Fibroblast of lung (primary cell): ENCODE data around the gene CHAT. TPM values are rescaled to one million over a fixed set of nuclear protein-coding genes. Genes with fewer than 3 reads are reported as not detected.

ENCODE experiments used
- DNase-seq, 2 donors: peaks; one replicate each; pipeline versions ENCODE4 v3.0.0 to v3.0.0-alpha.2; 2010; ENCODE audit warnings: low read depth in 2 of 2
- H2AFZ ChIP-seq: 2 replicates; pipeline ENCODE4 v1.5.1; 2012; ENCODE audit warnings: low read length, control low read depth, inconsistent platforms
- H3K27ac ChIP-seq: 2 replicates; pipeline ENCODE4 v1.5.1; 2011; ENCODE audit warnings: low read length, control low read depth; ENCODE audit not compliant: insufficient read depth
- H3K27me3 ChIP-seq: 2 replicates; pipeline ENCODE4 v1.5.1; 2011; ENCODE audit warnings: mild to moderate bottlenecking, low read length; ENCODE audit not compliant: control insufficient read depth, insufficient read depth
- H3K36me3 ChIP-seq: 2 replicates; pipeline ENCODE4 v1.5.1; 2011; ENCODE audit warnings: low read length; ENCODE audit not compliant: control insufficient read depth, insufficient read depth
- H3K4me1 ChIP-seq: 2 replicates; pipeline ENCODE4 v1.5.1; 2011; ENCODE audit warnings: low read length; ENCODE audit not compliant: control insufficient read depth, insufficient read depth; ENCODE audit errors: extremely low read depth
- H3K4me2 ChIP-seq: 2 replicates; pipeline ENCODE4 v1.5.1; 2011; ENCODE audit warnings: low read length, control low read depth; ENCODE audit not compliant: insufficient read depth; ENCODE audit errors: extremely low read depth
- H3K4me3 ChIP-seq, 4 experiments: fragments of 200-600 bp in 1 of 4; sonication (generic) in 1 of 4; replicated peaks in 1 of 4; 2 replicates each; pipeline ENCODE4 v1.5.1; 2011 to 2016; ENCODE audit warnings: low read length in 4 of 4, low read depth in 3 of 4, mild to moderate bottlenecking in 3 of 4, control low read depth in 2 of 4, inconsistent platforms in 1 of 4, mixed read lengths in 1 of 4; ENCODE audit not compliant: insufficient read depth in 1 of 4; ENCODE audit errors: control extremely low read depth in 1 of 4
- H3K79me2 ChIP-seq: 2 replicates; pipeline ENCODE4 v1.5.1; 2012; ENCODE audit warnings: mild to moderate bottlenecking, low read length, inconsistent platforms; ENCODE audit not compliant: control insufficient read depth, insufficient read depth
- H3K9ac ChIP-seq: 2 replicates; pipeline ENCODE4 v1.5.1; 2011; ENCODE audit warnings: mild to moderate bottlenecking, low read length, control low read depth; ENCODE audit not compliant: insufficient read depth
- H3K9me3 ChIP-seq: 2 replicates; pipeline ENCODE4 v1.5.1; 2012; ENCODE audit warnings: low read depth, low read length; ENCODE audit not compliant: control insufficient read depth, insufficient read depth
- H4K20me1 ChIP-seq: 2 replicates; pipeline ENCODE4 v1.5.1; 2011; ENCODE audit warnings: low read length; ENCODE audit not compliant: control insufficient read depth, insufficient read depth; ENCODE audit errors: extremely low read depth
- CTCF ChIP-seq, 2 donors: IDR thresholded peaks in 1 of 2; conservative IDR thresholded peaks in 1 of 2; 1 replicate in 1 of 2; 2 replicates in 1 of 2; pipeline ENCODE4 v1.5.1; 2011 to 2012; ENCODE audit warnings: low read length in 2 of 2, control low read depth in 1 of 2, inconsistent platforms in 1 of 2, low read depth in 1 of 2, mild to moderate bottlenecking in 1 of 2
- EZH2 ChIP-seq: IDR thresholded peaks from 2 replicates; pipeline ENCODE4 v1.5.1; 2012; ENCODE audit warnings: low read length, control low read depth, mild to moderate bottlenecking; ENCODE audit errors: missing control alignments
- polyA plus RNA-seq, 2 donors: library from polyadenylated mRNA; depleted of rRNA in 1 of 2; stranded (reverse) in 1 of 2; unstranded in 1 of 2; fragments of >200 nt; gene quantifications; 2 replicates each; pipeline ENCODE4 v1.2.1, GENCODE V29; 2011 to 2012; ENCODE audit warnings: missing spikeins in 1 of 2
- total RNA-seq: library from RNA; depleted of rRNA; stranded (reverse); fragments of >200 nt; gene quantifications from 2 replicates; pipeline ENCODE4 v1.2.1, GENCODE V29; 2014

The CHAT gene
- total and polyA plus RNA-seq, 2 donors (not counting 1 experiment from before 2014, with no cell fraction given), result not detected

- H3K9me3 ChIP-seq, result no peaks in the 10 kb centered on the region
- no peak overlapping the region for H3K4me3 ChIP-seq
- no peaks in the 10 kb centered on the region for H3K4me1 ChIP-seq
- H3K9ac ChIP-seq, result no peak overlapping the region
- no peak overlapping the region for H3K27ac ChIP-seq
- H4K20me1 ChIP-seq, result no peaks in the 10 kb centered on the region
- no peak overlapping the region for H3K4me2 ChIP-seq
- peaks cover 2% of the 10 kb centered on the region for H3K27me3 ChIP-seq
- H3K36me3 ChIP-seq, result no peaks in the 10 kb centered on the region
- H2AFZ ChIP-seq, result no peak overlapping the region
- no peaks in the 10 kb centered on the region for H3K79me2 ChIP-seq
- no peak for DNase-seq
- TF ChIP-seq CTCF (conservative IDR thresholded peaks at IDR 0.05 in 1 of 2, IDR thresholded peaks at IDR 0.05 in 1 of 2; ENCODE audit: low read depth in 1 of 2, low read length in 2 of 2) (no peak), EZH2 (no peak)
Observed at GRCh38 chr10:49629431-49629881, 15.6 kb downstream of the CHAT start.

GRCh38 chr10:49631975-49632374 is 18.1 kb downstream of the CHAT start:
- Histone ChIP-seq H3K36me3 (no peaks in the 10 kb centered on the region), H4K20me1 (no peaks in the 10 kb centered on the region), H3K27ac (no peak overlapping the region), H3K4me1 (no peaks in the 10 kb centered on the region), H3K4me3 (no peak overlapping the region), H3K4me2 (no peak overlapping the region), H3K9me3 (no peaks in the 10 kb centered on the region), H3K27me3 (peaks cover 2% of the 10 kb centered on the region), H3K79me2 (no peaks in the 10 kb centered on the region), H2AFZ (no peak overlapping the region), H3K9ac (no peak overlapping the region)
- DNase-seq, result no peak
- no peak for TF ChIP-seq CTCF (conservative IDR thresholded peaks at IDR 0.05 in 1 of 2, IDR thresholded peaks at IDR 0.05 in 1 of 2; ENCODE audit: low read depth in 1 of 2, low read length in 2 of 2)
- no peak for TF ChIP-seq EZH2

- Histone ChIP-seq H3K4me2 (no peak overlapping the region), H3K27ac (no peak overlapping the region), H3K4me3 (no peak overlapping the region), H3K4me1 (no peaks in the 10 kb centered on the region), H3K36me3 (no peaks in the 10 kb centered on the region), H2AFZ (no peak overlapping the region), H4K20me1 (no peaks in the 10 kb centered on the region), H3K9ac (no peak overlapping the region), H3K9me3 (no peaks in the 10 kb centered on the region), H3K79me2 (no peaks in the 10 kb centered on the region), H3K27me3 (peaks cover 6% of the 10 kb centered on the region)
- no peak for DNase-seq
- TF ChIP-seq CTCF (conservative IDR thresholded peaks at IDR 0.05 in 1 of 2, IDR thresholded peaks at IDR 0.05 in 1 of 2; ENCODE audit: low read depth in 1 of 2, low read length in 2 of 2) (no peak), EZH2 (no peak)
Observed at GRCh38 chr10:49632406-49633317, 18.8 kb downstream of the CHAT start.
